Duodenal mucosa (tissue), 2 donors: ENCODE measurements around the gene TMEM97.
A peak's percentile ranks its signal among the peaks of the same experiment; 100 is the strongest.

Experiments
- H3K27ac ChIP-seq: one replicate; pipeline ENCODE4 v1.7.0; 2013; ENCODE audit warnings: low read depth, low read length
- H3K27me3 ChIP-seq, 2 donors: one replicate each; pipeline ENCODE4 v1.7.0; 2013; ENCODE audit warnings: low read length in 2 of 2, control low read depth in 1 of 2; ENCODE audit not compliant: insufficient read depth in 2 of 2, control insufficient read depth in 1 of 2
- H3K36me3 ChIP-seq, 2 donors: one replicate each; pipeline ENCODE4 v1.7.0; 2013; ENCODE audit warnings: low read length in 2 of 2, control low read depth in 1 of 2; ENCODE audit not compliant: insufficient read depth in 2 of 2, control insufficient read depth in 1 of 2
- H3K4me1 ChIP-seq, 2 donors: one replicate each; pipeline ENCODE4 v1.7.0; 2013; ENCODE audit warnings: low read length in 2 of 2, control low read depth in 1 of 2; ENCODE audit not compliant: insufficient read depth in 2 of 2, control insufficient read depth in 1 of 2
- H3K4me3 ChIP-seq, 2 donors: one replicate each; pipeline ENCODE4 v1.7.0; 2013; ENCODE audit warnings: low read length in 2 of 2, low read depth in 1 of 2
- H3K9ac ChIP-seq, 2 donors: one replicate each; pipeline ENCODE4 v1.7.0; 2013; ENCODE audit warnings: low read length in 2 of 2, low read depth in 1 of 2
- H3K9me3 ChIP-seq, 2 donors: one replicate each; pipeline ENCODE4 v1.7.0; 2013; ENCODE audit warnings: low read length in 2 of 2, control low read depth in 1 of 2; ENCODE audit not compliant: control insufficient read depth in 1 of 2

The TMEM97 gene

GRCh38 chr17:28370744-28371103, 51.7 kb downstream of the TMEM97 start:
- H3K4me3 ChIP-seq = peak overlapping the region in 1 of 2 donors; percentile 71
- no peak overlapping the region for H3K9ac ChIP-seq

GRCh38 chr17:28371245-28372202, 52.5 kb downstream of the TMEM97 start, which contains the start of gene SARM1:
TSS of gene SARM1 (plus strand) at chr17:28371694. CDS start at chr17:28372033, 339 bp downstream.
- peak within 1 kb of the TSS; percentile 61 to 71 for H3K4me3 ChIP-seq
- peaks cover 19 to 20% of the 10 kb centered on the region in 2 donors for H3K27me3 ChIP-seq
- no peaks in the 10 kb centered on the region for H3K9me3 ChIP-seq
- H3K36me3 ChIP-seq = no peaks in the 10 kb centered on the region
- peaks cover 22 to 25% of the 10 kb centered on the region in 2 donors for H3K4me1 ChIP-seq
- peak within 1 kb of the TSS in 1 of 2 donors; percentile 38 for H3K9ac ChIP-seq
- H3K27ac ChIP-seq = no peak within 1 kb of the TSS

More at GRCh38 chr17:28370744-28371103, 51.7 kb downstream of the TMEM97 start:
- Histone ChIP-seq H3K4me1 (peaks cover 22 to 25% of the 10 kb centered on the region in 2 donors), H3K27me3 (peaks cover 19 to 20% of the 10 kb centered on the region in 2 donors), H3K27ac (no peak overlapping the region), H3K36me3 (no peaks in the 10 kb centered on the region), H3K9me3 (no peaks in the 10 kb centered on the region)

DNA sequence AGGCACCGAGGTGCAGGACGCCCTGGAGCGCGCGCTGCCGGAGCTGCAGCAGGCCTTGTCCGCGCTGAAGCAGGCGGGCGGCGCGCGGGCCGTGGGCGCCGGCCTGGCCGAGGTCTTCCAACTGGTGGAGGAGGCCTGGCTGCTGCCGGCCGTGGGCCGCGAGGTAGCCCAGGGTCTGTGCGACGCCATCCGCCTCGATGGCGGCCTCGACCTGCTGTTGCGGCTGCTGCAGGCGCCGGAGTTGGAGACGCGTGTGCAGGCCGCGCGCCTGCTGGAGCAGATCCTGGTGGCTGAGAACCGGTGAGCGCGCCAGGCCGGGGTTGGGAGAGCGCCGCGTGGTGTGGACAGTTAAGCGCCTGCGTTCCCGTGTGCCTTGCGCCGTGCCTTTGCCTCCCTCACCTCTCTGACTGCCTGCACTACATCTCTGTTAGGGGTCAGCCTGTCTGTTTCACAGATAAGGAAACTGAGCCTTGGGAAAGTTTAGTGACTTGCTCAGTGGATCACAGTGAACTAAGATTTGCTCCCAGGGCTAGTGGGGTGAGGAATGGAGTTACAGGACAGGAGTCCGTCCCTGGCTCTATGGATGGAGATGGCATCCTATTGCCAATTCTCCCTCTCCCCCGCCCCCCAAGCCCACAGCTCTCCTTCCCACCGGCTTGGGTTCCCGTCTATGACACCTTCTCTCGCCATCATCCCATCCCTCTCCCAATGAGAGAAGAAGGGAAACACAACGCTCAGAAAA, 53.4 kb downstream of the TMEM97 start:
- H3K27me3 ChIP-seq = peaks cover 19 to 20% of the 10 kb centered on the region in 2 donors
- H3K9me3 ChIP-seq = no peaks in the 10 kb centered on the region
- H3K4me3 ChIP-seq = peak overlapping the region; percentile 61 to 71
- H3K27ac ChIP-seq = no peak overlapping the region
- no peaks in the 10 kb centered on the region for H3K36me3 ChIP-seq
- peaks cover 22 to 25% of the 10 kb centered on the region in 2 donors for H3K4me1 ChIP-seq
- H3K9ac ChIP-seq = peak overlapping the region in 1 of 2 donors; percentile 25

DNA sequence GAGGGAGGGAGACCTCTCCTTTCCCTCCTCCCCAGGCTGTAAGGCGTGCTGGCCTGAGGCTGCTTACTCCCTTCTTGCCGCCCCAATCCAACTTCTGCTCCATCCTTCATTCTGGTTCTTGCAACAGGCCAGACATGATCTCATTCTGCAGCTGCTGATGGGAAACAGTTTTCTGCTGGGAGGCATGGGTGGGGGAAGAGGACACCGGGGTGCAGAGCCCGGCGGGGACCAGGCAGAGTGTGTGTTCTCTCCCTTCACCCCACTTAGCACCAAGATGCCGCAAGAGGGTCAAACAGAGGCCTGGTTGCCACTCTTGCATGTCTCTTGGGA, 53.9 kb downstream of the TMEM97 start:
- Histone ChIP-seq H3K4me1 (peaks cover 22 to 25% of the 10 kb centered on the region in 2 donors), H3K9me3 (no peaks in the 10 kb centered on the region), H3K4me3 (peak overlapping the region in 1 of 2 donors; percentile 61), H3K27ac (no peak overlapping the region), H3K36me3 (no peaks in the 10 kb centered on the region), H3K9ac (no peak overlapping the region), H3K27me3 (peaks cover 19 to 20% of the 10 kb centered on the region in 2 donors)
